ENCODE results near the gene CMTM8.

Gene CMTM8

DNA sequence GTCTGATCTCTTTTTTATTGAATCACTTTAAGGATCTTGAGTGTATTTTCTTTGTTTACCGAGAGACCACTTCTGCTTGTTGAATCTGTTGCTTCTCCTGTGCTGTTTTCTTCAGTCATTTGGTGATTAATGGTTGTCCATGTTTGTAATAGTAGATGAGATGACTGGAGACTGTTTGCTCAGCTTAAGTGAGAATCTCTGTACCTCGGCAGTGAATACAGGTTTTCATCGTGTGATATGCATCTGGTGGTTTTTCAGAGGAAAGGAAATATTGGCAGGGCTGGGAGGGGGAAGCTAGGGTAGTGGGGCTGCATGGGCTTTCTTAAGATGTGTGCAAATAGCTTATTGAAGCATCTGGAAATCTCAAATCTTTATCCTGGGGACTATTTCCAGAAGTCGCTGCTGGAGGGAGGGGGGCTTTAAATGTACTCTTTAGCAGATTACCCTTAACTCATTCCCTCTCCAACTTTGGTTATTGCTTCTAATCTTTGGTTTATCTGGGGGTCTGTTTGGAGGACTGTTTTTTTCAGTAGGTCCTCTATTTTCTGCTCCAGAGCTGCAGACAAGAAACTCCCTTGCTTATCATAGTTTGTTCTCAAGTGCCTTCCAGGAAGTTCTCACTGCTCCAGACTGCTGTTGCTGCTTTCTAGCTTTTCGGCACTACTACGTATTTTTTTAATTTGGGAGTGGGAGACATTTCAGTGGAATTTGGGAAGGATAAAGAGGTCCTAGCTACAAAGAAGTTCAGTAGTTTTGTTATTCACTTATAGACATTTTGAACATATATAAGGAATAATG lies 19.4 kb downstream of the CMTM8 start:
- DNase-seq (ENCODE audit: low read depth, low spot score) = no peak

DNA sequence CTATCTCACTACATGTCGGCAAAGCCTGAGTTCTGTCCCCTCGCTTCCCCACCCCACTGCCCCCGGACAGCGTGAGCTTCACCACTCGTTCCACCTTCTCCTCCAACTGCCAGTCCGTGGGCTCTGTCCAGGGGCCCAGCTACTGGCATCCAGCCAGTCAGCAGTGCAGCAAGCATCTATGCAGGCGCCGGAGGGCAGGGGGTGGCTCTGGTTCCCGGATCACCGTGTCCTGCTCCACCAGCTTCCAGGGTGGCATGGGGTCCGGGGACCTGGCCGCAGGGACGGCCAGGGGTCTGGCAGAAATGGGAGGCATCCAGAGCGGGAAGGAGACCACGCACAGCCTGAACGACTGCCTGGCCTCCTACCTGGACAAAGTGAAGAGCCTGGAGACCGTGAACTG lies 20.4 kb downstream of the CMTM8 start:
- no peak for DNase-seq (ENCODE audit: low read depth, low spot score)
- TF ChIP-seq, protein P1, sequence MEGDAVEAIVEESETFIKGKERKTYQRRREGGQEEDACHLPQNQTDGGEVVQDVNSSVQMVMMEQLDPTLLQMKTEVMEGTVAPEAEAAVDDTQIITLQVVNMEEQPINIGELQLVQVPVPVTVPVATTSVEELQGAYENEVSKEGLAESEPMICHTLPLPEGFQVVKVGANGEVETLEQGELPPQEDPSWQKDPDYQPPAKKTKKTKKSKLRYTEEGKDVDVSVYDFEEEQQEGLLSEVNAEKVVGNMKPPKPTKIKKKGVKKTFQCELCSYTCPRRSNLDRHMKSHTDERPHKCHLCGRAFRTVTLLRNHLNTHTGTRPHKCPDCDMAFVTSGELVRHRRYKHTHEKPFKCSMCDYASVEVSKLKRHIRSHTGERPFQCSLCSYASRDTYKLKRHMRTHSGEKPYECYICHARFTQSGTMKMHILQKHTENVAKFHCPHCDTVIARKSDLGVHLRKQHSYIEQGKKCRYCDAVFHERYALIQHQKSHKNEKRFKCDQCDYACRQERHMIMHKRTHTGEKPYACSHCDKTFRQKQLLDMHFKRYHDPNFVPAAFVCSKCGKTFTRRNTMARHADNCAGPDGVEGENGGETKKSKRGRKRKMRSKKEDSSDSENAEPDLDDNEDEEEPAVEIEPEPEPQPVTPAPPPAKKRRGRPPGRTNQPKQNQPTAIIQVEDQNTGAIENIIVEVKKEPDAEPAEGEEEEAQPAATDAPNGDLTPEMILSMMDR (IDR thresholded peaks at IDR 0.05; ENCODE audit: insufficient read depth, low read length, missing control alignments) = no peak
- ChIA-PET CTCF (interaction anchor here (1.1 kb wide), 1 partner anchor 37 kb away, joined by 3 read pairs; no protein-coding TSS in a partner anchor), POLR2A (no interaction called here)
- no peak overlapping the region for H3K4me3 ChIP-seq (ENCODE audit: low read depth, low read length)

More for the DNA sequence above, 19.4 kb downstream of the CMTM8 start:
- TF ChIP-seq, protein P1 (IDR thresholded peaks at IDR 0.05; ENCODE audit: insufficient read depth, low read length, missing control alignments) = no peak
- H3K4me3 ChIP-seq (ENCODE audit: low read depth, low read length) = no peak overlapping the region
- ChIA-PET CTCF (interaction anchor here (1.1 kb wide), 1 partner anchor 38 kb away, joined by 3 read pairs; no protein-coding TSS in a partner anchor), POLR2A (no interaction called here)

DNA sequence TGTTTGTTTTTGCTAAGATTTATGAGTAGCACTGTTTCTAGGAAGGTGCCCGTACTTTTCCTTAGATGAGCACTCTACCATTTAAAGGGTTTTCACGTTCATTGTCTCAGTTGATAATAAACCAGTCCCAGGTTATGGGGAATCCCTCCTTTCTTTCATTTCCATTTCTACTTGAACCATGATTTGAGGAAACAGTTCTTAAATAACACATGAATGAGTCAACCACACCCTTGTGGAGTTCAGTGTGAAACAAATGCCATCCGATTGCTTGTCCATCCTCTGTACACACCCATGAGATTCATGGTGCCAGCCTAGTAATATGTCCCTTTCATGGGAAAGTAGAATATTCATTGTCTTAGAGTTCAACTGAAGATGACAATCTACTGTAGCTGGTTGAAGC lies 23.1 kb downstream of the CMTM8 start:
- DNase-seq (ENCODE audit: low read depth, low spot score) = no peak
- ChIA-PET POLR2A (no interaction called here), CTCF (no interaction called here)
- no peak overlapping the region for H3K4me3 ChIP-seq (ENCODE audit: low read depth, low read length)
- TF ChIP-seq, protein P1 (IDR thresholded peaks at IDR 0.05; ENCODE audit: insufficient read depth, low read length, missing control alignments) = no peak

DNA sequence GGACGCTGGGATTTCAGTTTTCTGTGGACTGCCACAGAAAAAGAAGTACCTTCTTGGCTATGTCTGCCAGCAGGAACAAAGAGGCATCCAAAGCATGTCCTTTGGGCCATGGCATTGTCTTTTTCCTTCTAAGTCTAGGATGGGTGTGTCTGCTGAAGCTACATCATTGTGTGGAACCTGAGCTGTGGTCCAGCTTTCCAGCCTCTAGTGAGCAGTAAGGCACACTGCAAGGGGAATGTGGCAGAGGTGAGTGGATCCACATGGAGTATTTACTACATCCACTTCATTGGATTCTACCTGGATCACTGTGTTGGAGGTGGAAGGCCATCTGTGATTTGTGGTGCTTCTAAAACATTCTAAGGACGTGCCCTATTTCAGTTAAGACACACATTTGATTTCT lies 23.7 kb downstream of the CMTM8 start:
- ChIA-PET POLR2A (no interaction called here), CTCF (no interaction called here)
- DNase-seq (ENCODE audit: low read depth, low spot score) = no peak
- TF ChIP-seq, protein P1 (IDR thresholded peaks at IDR 0.05; ENCODE audit: insufficient read depth, low read length, missing control alignments) = no peak
- no peak overlapping the region for H3K4me3 ChIP-seq (ENCODE audit: low read depth, low read length)

DNA sequence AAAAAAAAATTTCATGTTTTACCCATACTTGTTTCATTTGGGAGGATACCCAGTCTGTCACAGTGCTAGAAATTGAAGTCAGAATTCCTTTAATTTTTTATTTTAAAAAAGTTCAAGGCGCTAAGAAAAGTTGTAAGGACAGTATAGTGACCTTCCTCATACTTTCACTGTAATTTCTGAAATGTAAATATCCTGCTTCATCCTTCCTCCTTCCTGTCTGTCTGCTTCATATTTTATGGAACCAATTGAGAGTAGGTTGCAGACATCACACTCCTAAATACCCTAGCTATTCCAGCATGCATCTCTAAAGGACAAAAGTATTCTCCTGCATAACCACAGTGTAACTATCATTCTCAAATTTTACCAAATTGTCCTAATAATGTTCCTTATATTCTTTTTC lies 35.8 kb downstream of the CMTM8 start:
- TF ChIP-seq, protein P1 (IDR thresholded peaks at IDR 0.05; ENCODE audit: insufficient read depth, low read length, missing control alignments) = no peak
- CTCF ChIA-PET = interaction anchor here (3.9 kb wide), 1 partner anchor 22 kb away, joined by 17 read pairs; no protein-coding TSS in a partner anchor
- no peak overlapping the region for H3K4me3 ChIP-seq (ENCODE audit: low read depth, low read length)
- no peak for DNase-seq (ENCODE audit: low read depth, low spot score)
- POLR2A ChIA-PET = no interaction called here

DNA sequence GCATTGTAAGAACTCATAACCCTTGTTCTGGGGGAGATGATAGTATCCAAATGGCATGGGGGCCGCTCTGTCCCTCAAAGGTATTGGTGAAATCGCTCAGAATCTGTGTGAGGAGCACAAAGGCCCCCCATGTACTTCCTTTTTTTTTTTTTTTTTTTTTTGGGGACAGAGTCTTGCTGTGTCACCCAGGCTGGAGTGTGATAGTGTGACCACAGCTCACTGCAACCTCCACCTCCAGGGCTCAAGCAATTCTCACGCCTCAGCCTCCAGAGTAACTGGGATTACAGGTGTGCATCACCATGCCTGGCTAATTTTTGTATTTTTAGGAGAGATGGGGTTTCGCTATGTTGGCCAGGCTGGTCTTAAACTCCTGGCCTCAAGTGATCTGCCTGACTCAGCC lies 37.0 kb downstream of the CMTM8 start:
- TF ChIP-seq, protein P1 (IDR thresholded peaks at IDR 0.05; ENCODE audit: insufficient read depth, low read length, missing control alignments) = no peak
- DNase-seq (ENCODE audit: low read depth, low spot score) = no peak
- CTCF ChIA-PET = interaction anchor here (3.9 kb wide), 1 partner anchor 21 kb away, joined by 17 read pairs; no protein-coding TSS in a partner anchor
- no peak overlapping the region for H3K4me3 ChIP-seq (ENCODE audit: low read depth, low read length)
- POLR2A ChIA-PET = no interaction called here
